Measurements from ENCODE around the gene GMPR2.
A peak's percentile ranks its signal among the peaks of the same experiment; 100 is the strongest.
"Not testable (repeated sequence)": the region's sequence is repeated elsewhere in the genome, so short reads cannot be mapped to it uniquely, and the experiment has no call there.

GMPR2 gene

GRCh38 chr14:24232645-24233537 is at the start of gene GMPR2:
GMPR2 (plus strand) TSS chr14:24232929; CDS start chr14:24233254, 325 bp downstream.
- peak; percentile 11 for DNase-seq

- DNase-seq = no peak
These were observed 49.7 kb upstream of the GMPR2 start for GRCh38 chr14:24183014-24183481.

GRCh38 chr14:24184104-24184970 is 48.4 kb upstream of the GMPR2 start:
- no peak for DNase-seq

GRCh38 chr14:24185026-24185425 is 47.7 kb upstream of the GMPR2 start:
- no peak for DNase-seq

- DNase-seq = no peak
These were observed 47.0 kb upstream of the GMPR2 start for GRCh38 chr14:24185741-24186140.

- no peak for DNase-seq
These were observed 45.7 kb upstream of the GMPR2 start for GRCh38 chr14:24186831-24187538.

- DNase-seq = no peak
These were observed 45.2 kb upstream of the GMPR2 start for GRCh38 chr14:24187539-24187915.

GRCh38 chr14:24188251-24189058 is 44.3 kb upstream of the GMPR2 start, which contains the start of gene IPO4:
IPO4 (minus strand) TSS chr14:24188816; CDS start chr14:24188787, 29 bp downstream.
- peak; percentile 98 for DNase-seq

- no peak for DNase-seq
These were observed 43.7 kb upstream of the GMPR2 start for GRCh38 chr14:24189059-24189375.

GRCh38 chr14:24189460-24189859 is 43.3 kb upstream of the GMPR2 start:
- DNase-seq = no peak

GRCh38 chr14:24190416-24190815 is 42.3 kb upstream of the GMPR2 start:
- DNase-seq = no peak

GRCh38 chr14:24192933-24193332 is 39.8 kb upstream of the GMPR2 start:
- no peak for DNase-seq

- no peak for DNase-seq
These were observed 38.4 kb upstream of the GMPR2 start for GRCh38 chr14:24194186-24194872.

- DNase-seq = no peak
These were observed 37.9 kb upstream of the GMPR2 start for GRCh38 chr14:24194873-24195185.

GRCh38 chr14:24195186-24196070 is 37.3 kb upstream of the GMPR2 start, which contains the start of gene TM9SF1:
TM9SF1 (minus strand) TSS chr14:24195441; CDS start chr14:24195019, 422 bp downstream.
- DNase-seq = peak; percentile 85

- peak; percentile 20 for DNase-seq
These were observed 36.4 kb upstream of the GMPR2 start for GRCh38 chr14:24196071-24197055.

GRCh38 chr14:24197056-24197450 is 35.7 kb upstream of the GMPR2 start:
- no peak for DNase-seq

- DNase-seq = no peak
These were observed 33.8 kb upstream of the GMPR2 start for GRCh38 chr14:24198814-24199524.

GRCh38 chr14:24202538-24202937 is 30.2 kb upstream of the GMPR2 start:
- DNase-seq = not testable (repeated sequence)
